ENCODE results near the gene NKD1.

NKD1 gene

DNA sequence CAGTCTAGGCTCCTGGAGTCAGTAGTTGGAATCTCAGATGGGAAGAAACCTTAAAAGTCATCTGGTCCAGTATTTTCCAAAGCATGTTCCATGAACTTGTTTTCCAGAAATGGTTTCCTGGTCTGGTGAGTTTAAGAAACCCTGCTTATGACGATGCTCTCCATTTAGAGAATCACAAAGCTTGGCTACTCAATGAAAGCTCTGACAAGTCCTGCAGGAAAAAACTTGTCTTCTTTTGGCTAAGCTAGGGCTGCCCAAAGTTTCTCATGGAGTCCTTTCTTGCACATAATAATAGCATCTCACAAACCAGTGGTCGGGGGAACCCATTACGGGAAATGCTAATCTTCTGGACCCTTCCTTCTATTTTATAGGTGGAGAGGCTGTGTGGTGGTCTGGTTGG lies 5.5 kb upstream of the NKD1 start:
- no peak overlapping the region for H3K27ac ChIP-seq (ENCODE audit: low read length)
- H3K4me1 ChIP-seq (ENCODE audit: control insufficient read depth, low read depth, low read length), result peaks cover 6% of the 10 kb centered on the region
- no peaks in the 10 kb centered on the region for H3K36me3 ChIP-seq (ENCODE audit: control insufficient read depth, low read depth, low read length)
- no peaks in the 10 kb centered on the region for H3K9me3 ChIP-seq (ENCODE audit: control insufficient read depth, low read depth, low read length)
- H3K4me3 ChIP-seq (ENCODE audit: low read length), result no peak overlapping the region
- no peak overlapping the region for H3K9ac ChIP-seq (ENCODE audit: low read length)
- H3K27me3 ChIP-seq (ENCODE audit: control insufficient read depth, insufficient read depth, low read length), result peaks cover 27% of the 10 kb centered on the region

- H3K9ac ChIP-seq (ENCODE audit: low read length), result no peak overlapping the region
- H3K9me3 ChIP-seq (ENCODE audit: control insufficient read depth, low read depth, low read length), result no peaks in the 10 kb centered on the region
- no peak overlapping the region for H3K27ac ChIP-seq (ENCODE audit: low read length)
- H3K27me3 ChIP-seq (ENCODE audit: control insufficient read depth, insufficient read depth, low read length), result peaks cover 52% of the 10 kb centered on the region
- H3K36me3 ChIP-seq (ENCODE audit: control insufficient read depth, low read depth, low read length), result no peaks in the 10 kb centered on the region
- H3K4me1 ChIP-seq (ENCODE audit: control insufficient read depth, low read depth, low read length), result no peaks in the 10 kb centered on the region
- H3K4me3 ChIP-seq (ENCODE audit: low read length), result no peak overlapping the region
Observed at GRCh38 chr16:50546125-50546524, 2.1 kb upstream of the NKD1 start.

DNA sequence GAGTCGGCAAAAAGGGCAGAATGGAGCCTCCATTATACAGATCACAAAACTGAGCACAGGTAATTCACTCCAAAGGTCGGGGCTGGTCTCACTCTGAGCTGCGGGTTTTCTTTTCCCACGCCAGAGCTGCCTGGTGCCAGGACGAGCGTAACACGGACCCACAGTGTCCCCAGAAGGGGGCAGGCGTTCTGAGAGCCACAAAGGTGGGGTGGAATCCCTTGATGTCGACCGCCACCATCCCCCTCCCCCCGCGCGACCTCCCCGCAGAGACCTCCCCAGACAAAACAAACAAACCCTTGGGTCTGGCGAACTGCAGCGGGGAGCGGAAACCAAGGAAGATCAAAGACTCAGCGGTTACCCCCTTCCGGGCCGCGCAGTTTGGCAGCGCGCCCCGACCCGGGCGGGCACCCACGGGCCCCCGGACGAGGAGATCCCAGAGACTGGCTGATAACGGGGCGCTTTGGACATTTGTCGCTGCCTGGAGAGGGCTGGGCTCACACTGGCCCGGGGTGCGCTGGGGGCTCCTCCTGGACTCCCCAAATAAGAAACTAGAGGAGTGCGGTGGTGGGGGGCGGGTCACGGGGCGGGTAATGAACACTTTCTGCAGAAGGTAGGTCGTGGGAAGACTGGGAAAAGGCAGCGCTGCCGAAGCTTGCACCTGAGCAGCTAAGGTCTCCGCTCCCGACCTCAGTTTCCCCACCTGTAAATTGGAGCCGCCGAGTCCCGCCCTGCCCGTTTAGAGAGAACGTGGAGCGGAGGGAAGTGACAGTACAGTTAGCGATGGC lies 664 bp upstream of the NKD1 start:
- H3K27me3 ChIP-seq (ENCODE audit: control insufficient read depth, insufficient read depth, low read length), result peaks cover 52% of the 10 kb centered on the region

GRCh38 chr16:50548909-50549560 lies 839 bp downstream of the NKD1 start:
- no peak overlapping the region for H3K9ac ChIP-seq (ENCODE audit: low read length)
- no peaks in the 10 kb centered on the region for H3K4me1 ChIP-seq (ENCODE audit: control insufficient read depth, low read depth, low read length)
- H3K9me3 ChIP-seq (ENCODE audit: control insufficient read depth, low read depth, low read length), result no peaks in the 10 kb centered on the region
- H3K27ac ChIP-seq (ENCODE audit: low read length), result no peak overlapping the region
- H3K36me3 ChIP-seq (ENCODE audit: control insufficient read depth, low read depth, low read length), result no peaks in the 10 kb centered on the region
- peaks cover 52% of the 10 kb centered on the region for H3K27me3 ChIP-seq (ENCODE audit: control insufficient read depth, insufficient read depth, low read length)
- H3K4me3 ChIP-seq (ENCODE audit: low read length), result peak overlapping the region; percentile 62

More for the DNA sequence above, 664 bp upstream of the NKD1 start:
- Histone ChIP-seq H3K4me1 (ENCODE audit: control insufficient read depth, low read depth, low read length) (no peaks in the 10 kb centered on the region), H3K36me3 (ENCODE audit: control insufficient read depth, low read depth, low read length) (no peaks in the 10 kb centered on the region), H3K9me3 (ENCODE audit: control insufficient read depth, low read depth, low read length) (no peaks in the 10 kb centered on the region), H3K27ac (ENCODE audit: low read length) (no peak overlapping the region), H3K4me3 (ENCODE audit: low read length) (peak overlapping the region; percentile 47), H3K9ac (ENCODE audit: low read length) (no peak overlapping the region)

DNA sequence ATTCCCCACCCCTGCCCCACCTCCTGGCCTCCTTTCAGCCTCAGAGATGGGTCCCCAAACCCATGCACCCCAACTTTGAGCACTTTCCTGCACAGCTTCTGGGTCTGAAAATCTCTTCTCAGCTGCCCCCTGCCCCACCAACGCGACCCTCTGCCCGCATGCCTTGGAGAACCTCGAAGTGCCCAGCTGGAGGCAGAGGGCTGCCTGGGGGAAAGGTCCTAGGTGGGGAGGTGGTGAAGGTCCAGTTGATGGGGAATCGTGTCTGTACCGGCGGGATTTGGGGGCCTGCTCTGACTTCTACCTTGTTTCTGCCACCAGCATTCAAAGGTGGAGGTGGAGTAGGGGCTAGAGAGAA lies 1.3 kb downstream of the NKD1 start:
- Histone ChIP-seq H3K27ac (ENCODE audit: low read length) (no peak overlapping the region), H3K9ac (ENCODE audit: low read length) (no peak overlapping the region), H3K36me3 (ENCODE audit: control insufficient read depth, low read depth, low read length) (no peaks in the 10 kb centered on the region), H3K4me1 (ENCODE audit: control insufficient read depth, low read depth, low read length) (no peaks in the 10 kb centered on the region), H3K4me3 (ENCODE audit: low read length) (peak overlapping the region; percentile 62), H3K9me3 (ENCODE audit: control insufficient read depth, low read depth, low read length) (no peaks in the 10 kb centered on the region), H3K27me3 (ENCODE audit: control insufficient read depth, insufficient read depth, low read length) (peaks cover 52% of the 10 kb centered on the region)

DNA sequence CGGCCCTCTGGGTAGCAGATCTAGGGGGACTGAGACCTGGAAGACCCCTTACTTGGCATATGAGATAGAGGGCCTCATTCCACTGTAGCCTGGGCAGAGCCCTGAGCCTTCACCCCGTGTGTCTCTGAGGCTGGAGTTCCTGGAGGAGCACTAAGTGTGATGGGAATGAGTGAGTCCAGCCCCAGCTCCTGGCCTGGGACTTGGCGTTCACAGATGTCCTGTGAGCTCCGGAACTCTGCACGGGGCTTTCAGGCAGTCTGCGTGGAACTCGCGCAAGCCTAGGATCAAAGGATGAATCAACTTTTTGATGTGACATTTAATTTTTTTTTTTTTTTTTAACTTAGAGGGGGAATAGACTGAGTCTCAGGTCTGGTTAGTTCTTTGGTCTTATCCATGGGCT lies 1.8 kb downstream of the NKD1 start:
- Histone ChIP-seq H3K9ac (ENCODE audit: low read length) (no peak overlapping the region), H3K36me3 (ENCODE audit: control insufficient read depth, low read depth, low read length) (no peaks in the 10 kb centered on the region), H3K9me3 (ENCODE audit: control insufficient read depth, low read depth, low read length) (no peaks in the 10 kb centered on the region), H3K27ac (ENCODE audit: low read length) (no peak overlapping the region), H3K4me1 (ENCODE audit: control insufficient read depth, low read depth, low read length) (no peaks in the 10 kb centered on the region), H3K27me3 (ENCODE audit: control insufficient read depth, insufficient read depth, low read length) (peaks cover 52% of the 10 kb centered on the region), H3K4me3 (ENCODE audit: low read length) (no peak overlapping the region)

DNA sequence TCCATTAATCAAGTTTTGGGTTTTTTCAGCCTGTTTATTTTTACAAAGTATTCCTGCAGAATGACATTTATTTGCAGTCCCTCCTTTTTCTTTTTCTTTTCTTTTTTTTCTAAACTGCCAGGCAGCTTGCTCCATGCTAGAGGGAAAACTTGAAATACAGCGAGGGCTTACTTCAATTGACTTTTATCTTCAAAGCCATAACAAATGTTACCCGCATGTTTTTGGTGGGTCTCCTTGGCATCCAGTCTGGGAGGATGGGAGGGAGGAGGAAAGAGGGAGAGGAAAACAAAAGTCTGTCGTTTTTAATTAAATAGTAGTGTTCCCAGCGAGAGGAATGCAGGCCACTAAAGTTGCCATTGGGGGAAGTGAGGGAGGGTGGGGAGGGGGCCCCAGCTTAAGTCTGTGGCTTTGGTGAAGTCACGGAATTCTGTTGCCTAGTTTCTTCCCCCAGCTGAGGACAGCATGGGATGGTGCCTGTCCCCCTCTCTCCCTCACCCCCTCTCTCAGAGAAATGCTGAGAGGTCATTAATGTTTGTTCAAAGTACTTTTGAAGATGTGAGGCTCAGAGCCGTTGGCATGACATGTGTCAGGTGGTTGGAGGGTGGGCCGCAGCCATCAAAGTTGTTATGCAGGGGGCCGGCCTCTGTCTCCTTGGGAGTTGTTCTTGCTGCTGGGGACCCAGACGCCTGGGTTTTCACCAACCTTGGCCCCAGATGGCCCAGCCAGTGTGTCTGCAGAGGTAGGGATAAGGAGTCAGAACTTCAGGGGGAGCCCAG lies 2.9 kb downstream of the NKD1 start:
- Histone ChIP-seq H3K9ac (ENCODE audit: low read length) (no peak overlapping the region), H3K9me3 (ENCODE audit: control insufficient read depth, low read depth, low read length) (no peaks in the 10 kb centered on the region), H3K36me3 (ENCODE audit: control insufficient read depth, low read depth, low read length) (no peaks in the 10 kb centered on the region), H3K4me3 (ENCODE audit: low read length) (no peak overlapping the region), H3K4me1 (ENCODE audit: control insufficient read depth, low read depth, low read length) (no peaks in the 10 kb centered on the region), H3K27ac (ENCODE audit: low read length) (no peak overlapping the region), H3K27me3 (ENCODE audit: control insufficient read depth, insufficient read depth, low read length) (peaks cover 42% of the 10 kb centered on the region)

DNA sequence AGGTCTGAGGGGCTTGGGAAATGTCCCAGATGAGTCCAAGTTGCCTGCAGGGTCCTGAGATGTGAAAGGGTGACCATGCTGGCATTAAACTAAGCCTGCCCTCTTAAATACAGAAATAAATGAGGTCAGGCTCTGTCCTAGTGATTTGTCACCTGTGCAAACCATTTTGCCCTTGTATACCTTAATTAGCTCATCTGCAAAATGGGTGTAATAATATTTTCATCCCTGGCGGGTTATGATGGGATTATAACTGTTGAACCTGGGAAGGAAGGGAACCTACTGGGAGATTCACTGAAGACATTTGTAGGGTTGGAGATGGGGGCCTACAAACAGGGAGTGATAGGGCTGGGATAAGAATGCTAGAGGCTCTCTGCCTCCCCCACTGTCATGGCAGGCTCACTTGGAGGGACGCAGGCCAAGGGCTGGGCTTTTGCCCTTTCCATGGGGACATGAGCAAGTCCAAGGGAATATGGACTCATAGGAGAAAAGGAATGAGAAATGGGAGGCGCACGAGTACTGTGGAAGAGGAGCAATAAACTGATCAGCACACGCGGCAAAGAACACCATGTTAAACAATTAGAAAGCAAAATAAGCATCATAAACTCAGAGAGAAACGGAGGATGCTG lies 4.4 kb downstream of the NKD1 start:
- Histone ChIP-seq H3K4me1 (ENCODE audit: control insufficient read depth, low read depth, low read length) (no peaks in the 10 kb centered on the region), H3K4me3 (ENCODE audit: low read length) (no peak overlapping the region), H3K27ac (ENCODE audit: low read length) (no peak overlapping the region), H3K27me3 (ENCODE audit: control insufficient read depth, insufficient read depth, low read length) (peaks cover 27% of the 10 kb centered on the region), H3K36me3 (ENCODE audit: control insufficient read depth, low read depth, low read length) (no peaks in the 10 kb centered on the region), H3K9me3 (ENCODE audit: control insufficient read depth, low read depth, low read length) (no peaks in the 10 kb centered on the region), H3K9ac (ENCODE audit: low read length) (no peak overlapping the region)

DNA sequence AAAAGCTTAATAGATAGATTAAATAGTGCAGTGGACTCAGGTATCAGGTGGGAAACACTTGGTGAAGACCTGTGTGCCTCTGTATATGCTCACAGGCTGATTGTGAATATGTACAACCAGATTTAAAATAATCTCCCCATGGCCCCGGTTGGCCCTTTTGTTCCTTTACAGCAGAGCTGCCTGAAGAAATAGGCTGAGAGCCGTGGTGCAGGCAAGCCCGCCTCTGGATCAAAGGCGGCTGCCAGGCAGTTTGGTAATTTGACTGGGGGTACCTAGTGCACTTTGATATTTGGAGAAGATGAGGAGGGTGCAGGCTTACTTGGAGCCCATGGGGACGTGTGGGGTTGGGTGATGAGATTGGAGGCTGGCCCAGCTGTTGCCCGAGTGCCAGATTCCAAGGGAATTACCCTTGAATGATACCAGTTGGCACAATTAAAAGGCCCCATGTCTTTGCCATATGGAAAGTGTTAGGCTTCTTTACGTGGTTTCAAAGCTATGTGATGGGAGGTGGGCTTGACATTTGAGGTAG lies 5.0 kb downstream of the NKD1 start:
- Histone ChIP-seq H3K27me3 (ENCODE audit: control insufficient read depth, insufficient read depth, low read length) (peaks cover 26% of the 10 kb centered on the region), H3K4me1 (ENCODE audit: control insufficient read depth, low read depth, low read length) (no peaks in the 10 kb centered on the region), H3K9me3 (ENCODE audit: control insufficient read depth, low read depth, low read length) (no peaks in the 10 kb centered on the region), H3K36me3 (ENCODE audit: control insufficient read depth, low read depth, low read length) (no peaks in the 10 kb centered on the region), H3K27ac (ENCODE audit: low read length) (no peak overlapping the region), H3K9ac (ENCODE audit: low read length) (no peak overlapping the region), H3K4me3 (ENCODE audit: low read length) (no peak overlapping the region)

DNA sequence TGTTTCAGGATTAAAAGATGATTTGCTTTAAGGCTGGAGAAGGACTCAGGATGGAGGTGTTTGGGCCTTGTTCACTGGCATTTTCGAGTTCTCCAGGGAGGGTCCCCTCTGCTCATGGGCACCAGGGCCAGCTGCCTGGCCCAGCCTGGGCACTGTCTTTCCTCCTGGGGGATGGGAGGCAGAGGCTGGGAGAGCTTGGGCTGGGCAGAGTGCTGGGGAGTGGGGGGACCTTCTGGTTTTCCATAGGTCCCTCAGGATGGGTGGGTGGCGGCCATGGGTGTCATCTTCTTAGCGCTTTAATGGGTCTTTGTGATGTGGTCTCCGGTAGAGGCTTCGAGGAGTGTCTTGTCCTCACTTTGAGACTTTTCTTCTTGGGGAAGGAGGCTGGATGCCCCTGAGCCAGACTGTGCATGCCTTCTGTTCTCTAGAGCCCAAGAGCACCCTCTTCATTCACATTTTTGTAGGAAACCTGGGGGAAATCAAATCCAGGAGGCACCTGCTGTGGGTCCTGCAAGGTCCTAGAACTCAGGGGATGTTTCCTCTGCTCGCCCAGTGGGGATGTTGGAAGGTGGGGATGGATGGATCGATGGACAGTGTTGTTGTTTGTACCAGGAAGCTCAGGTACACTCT lies 5.7 kb downstream of the NKD1 start:
- H3K4me1 ChIP-seq (ENCODE audit: control insufficient read depth, low read depth, low read length), result no peaks in the 10 kb centered on the region

More for the DNA sequence above, 5.7 kb downstream of the NKD1 start:
- no peaks in the 10 kb centered on the region for H3K36me3 ChIP-seq (ENCODE audit: control insufficient read depth, low read depth, low read length)
- H3K27ac ChIP-seq (ENCODE audit: low read length), result no peak overlapping the region
- H3K27me3 ChIP-seq (ENCODE audit: control insufficient read depth, insufficient read depth, low read length), result peaks cover 22% of the 10 kb centered on the region
- H3K9ac ChIP-seq (ENCODE audit: low read length), result no peak overlapping the region
- no peaks in the 10 kb centered on the region for H3K9me3 ChIP-seq (ENCODE audit: control insufficient read depth, low read depth, low read length)
- H3K4me3 ChIP-seq (ENCODE audit: low read length), result no peak overlapping the region
